Testis (tissue), 2 donors: ENCODE results near the gene SEC24A.

ENCODE experiments used
- CTCF ChIP-seq, 3 experiments: fragments of 450-650 bp in 2 of 3; fragments of 200-600 bp in 1 of 3; sonication (generic) in 1 of 3; IDR thresholded peaks; one replicate each; pipeline ENCODE4 v1.5.1; 2016 to 2019; ENCODE audit warnings: antibody characterized with exemption in 3 of 3, mild to moderate bottlenecking in 2 of 3, moderate library complexity in 1 of 3
- POLR2A ChIP-seq: fragments of 450-650 bp; IDR thresholded peaks from one replicate; pipeline ENCODE4 v1.6.1; 2017; ENCODE audit warnings: antibody characterized with exemption, mild to moderate bottlenecking, moderate library complexity

DNA sequence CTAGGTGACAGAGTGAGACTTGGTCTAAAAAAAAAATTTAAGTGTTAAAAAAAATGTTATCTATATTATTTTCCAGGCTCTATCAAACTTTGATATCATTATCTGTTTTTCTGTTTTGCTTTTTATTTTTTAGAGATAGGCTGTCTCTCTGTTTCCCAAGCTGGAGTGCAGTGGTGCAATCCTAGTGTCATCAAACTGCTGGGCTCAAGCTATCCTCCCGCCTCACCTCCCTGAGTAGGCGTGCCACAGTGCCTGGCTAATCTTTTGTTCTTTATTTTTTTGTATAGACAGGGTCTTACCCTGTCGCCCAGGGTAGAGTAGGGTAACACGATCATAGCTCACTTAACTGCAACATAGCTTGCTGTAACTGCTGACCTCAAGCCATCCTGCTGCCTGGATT, 14.4 kb downstream of the SEC24A start:
- TF ChIP-seq CTCF (IDR thresholded peaks at IDR 0.05) (no peak), POLR2A (no peak)
